ENCODE data around the gene THBS2.

- TF ChIP-seq CTCF (IDR thresholded peaks at IDR 0.05) (no peak), ZFX (IDR thresholded peaks at IDR 0.05; ENCODE audit: borderline replicate concordance) (no peak)
These were observed 4.6 kb downstream of the THBS2 start for GRCh38 chr6:169249057-169249456.
